Measurements from ENCODE around the gene STMP1.

STMP1 gene

DNA sequence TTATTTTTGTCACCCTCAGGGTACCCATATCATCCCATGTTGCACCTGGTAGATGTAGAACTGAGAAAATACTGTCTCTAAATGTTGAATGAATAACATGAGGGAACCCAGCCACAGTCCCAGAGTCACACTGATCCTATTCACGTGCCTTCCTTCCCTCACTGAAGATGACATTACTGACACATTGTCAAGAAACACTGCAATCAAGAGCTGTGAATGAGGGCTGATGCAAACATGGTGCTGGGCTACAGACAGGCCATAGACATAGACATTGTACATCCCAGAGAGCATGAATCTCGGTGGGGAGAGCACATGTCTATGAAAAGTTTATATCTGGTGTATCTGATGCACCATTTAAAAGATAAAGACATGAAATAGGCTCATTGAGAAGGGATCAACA lies 55.9 kb downstream of the STMP1 start:
- ATAC-seq, result no peak
- no peaks in the 10 kb centered on the region for H3K9me3 Mint-ChIP-seq
- H3K27ac Mint-ChIP-seq, result no peak overlapping the region
- no peak overlapping the region for H3K4me3 Mint-ChIP-seq
- H3K4me1 Mint-ChIP-seq, result no peaks in the 10 kb centered on the region
- peaks cover 29% of the 10 kb centered on the region for H3K27me3 Mint-ChIP-seq
- no peak for DNase-seq

DNA sequence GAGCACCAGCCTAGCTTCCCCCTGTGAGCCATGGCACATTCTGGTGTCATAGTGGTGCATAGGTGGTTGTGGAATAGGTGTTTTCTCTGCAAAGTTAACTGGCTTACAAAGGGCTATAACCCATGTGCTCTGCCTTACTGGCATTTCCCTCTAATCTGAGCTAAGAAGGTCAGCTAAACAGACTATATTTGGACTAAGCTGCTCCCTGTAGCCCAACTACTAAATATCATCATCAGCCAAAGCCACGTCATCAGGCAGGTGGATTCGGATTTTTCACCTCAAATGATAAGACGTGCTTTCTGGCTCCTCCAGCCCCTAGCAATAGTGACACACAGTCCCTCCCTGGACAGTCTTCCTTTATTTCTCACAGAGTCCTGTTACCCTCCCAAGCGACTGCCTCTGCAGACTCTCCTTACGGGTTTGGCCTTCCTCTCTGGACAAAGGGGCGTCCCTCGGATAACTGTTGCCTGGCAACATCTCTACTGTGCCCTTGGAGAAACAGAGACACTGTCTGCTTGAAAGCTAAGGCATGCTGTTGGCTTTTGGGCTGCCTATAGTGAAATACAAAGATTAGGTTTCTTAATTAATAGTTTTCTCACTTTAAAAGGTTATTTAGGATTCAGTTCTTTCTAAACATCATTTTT lies 56.6 kb downstream of the STMP1 start:
- no peak for DNase-seq
- H3K9me3 Mint-ChIP-seq, result no peaks in the 10 kb centered on the region
- peaks cover 29% of the 10 kb centered on the region for H3K27me3 Mint-ChIP-seq
- no peak overlapping the region for H3K27ac Mint-ChIP-seq
- no peak for ATAC-seq
- no peaks in the 10 kb centered on the region for H3K4me1 Mint-ChIP-seq
- no peak overlapping the region for H3K4me3 Mint-ChIP-seq

DNA sequence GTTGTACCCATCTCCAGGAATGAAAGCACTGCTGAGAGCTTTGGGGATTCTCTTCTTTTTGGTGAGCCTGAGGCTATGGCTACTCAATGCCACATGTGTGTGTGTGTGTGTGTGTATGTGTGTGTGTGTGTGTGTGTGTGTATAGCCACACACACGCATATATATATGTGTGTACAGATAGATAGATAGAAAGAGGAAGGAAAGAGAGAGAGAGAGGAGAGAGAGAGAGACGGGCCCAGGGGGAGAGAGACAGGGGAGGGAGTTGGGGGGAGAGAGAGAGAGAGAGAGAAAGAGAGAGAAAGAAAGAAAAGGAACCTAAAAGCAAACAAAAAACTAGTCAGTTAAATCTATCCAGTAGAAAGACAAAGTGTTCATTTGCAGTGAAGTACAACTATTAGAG lies 57.4 kb downstream of the STMP1 start:
- no peaks in the 10 kb centered on the region for H3K4me1 Mint-ChIP-seq
- DNase-seq, result no peak
- no peaks in the 10 kb centered on the region for H3K9me3 Mint-ChIP-seq
- no peak for ATAC-seq
- H3K27me3 Mint-ChIP-seq, result peaks cover 29% of the 10 kb centered on the region
- no peak overlapping the region for H3K4me3 Mint-ChIP-seq
- H3K27ac Mint-ChIP-seq, result no peak overlapping the region

DNA sequence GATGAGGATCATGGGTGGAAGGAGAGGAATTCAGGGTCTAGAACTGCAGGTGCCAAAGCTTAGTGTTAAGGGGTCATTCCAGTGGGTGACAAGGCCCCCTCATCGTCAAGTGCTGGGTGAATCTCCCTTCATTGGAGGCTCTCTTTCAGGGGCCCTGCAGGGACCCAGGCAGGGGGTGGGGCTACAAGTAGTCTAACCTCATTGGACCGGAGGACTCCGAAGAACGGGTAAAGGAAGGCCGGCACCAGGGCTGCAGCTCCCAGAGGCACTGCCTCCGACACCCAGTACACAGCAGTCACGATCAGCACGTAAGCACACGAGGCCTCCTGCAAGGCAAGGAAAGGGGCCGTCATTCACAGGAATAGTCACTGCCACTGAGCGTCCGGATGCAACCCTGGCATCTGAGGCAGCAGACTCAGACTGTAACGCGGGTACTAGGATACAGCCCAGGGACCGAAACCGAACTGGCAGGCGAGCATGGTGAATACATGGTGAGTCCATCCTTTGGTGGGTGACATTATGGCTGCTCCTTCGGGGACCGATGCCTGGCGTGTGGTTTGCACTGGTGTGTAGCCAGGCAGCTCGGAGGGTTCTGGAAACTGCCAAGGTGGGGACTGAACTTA lies 59.0 kb downstream of the STMP1 start:
- ATAC-seq (no peak), DNase-seq (no peak)
- Mint-ChIP-seq H3K4me3 (no peak overlapping the region), H3K27ac (no peak overlapping the region), H3K27me3 (peaks cover 29% of the 10 kb centered on the region), H3K9me3 (no peaks in the 10 kb centered on the region), H3K4me1 (no peaks in the 10 kb centered on the region)

DNA sequence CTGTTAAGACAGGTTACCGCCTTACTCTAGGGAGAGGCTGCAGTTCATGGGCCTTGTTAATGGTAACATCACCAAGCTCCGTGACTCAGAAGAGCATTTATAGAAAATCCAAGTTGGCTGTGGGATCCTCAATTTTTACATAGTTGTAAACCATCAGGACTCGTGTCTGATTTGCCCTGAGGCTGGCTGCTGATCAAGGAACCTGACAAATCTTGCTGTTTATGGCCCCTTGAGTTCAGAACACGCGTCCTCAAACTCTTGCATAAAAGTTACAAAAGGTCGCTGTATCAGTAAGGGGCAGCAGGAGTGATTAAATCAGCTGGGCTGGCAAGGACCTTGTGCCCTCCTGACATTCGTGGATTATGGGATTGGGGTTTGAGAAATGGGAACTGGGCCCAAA lies 61.1 kb downstream of the STMP1 start:
- ATAC-seq, result no peak
- no peak for DNase-seq
- Mint-ChIP-seq H3K27ac (no peak overlapping the region), H3K27me3 (peaks cover 23% of the 10 kb centered on the region), H3K4me1 (no peaks in the 10 kb centered on the region), H3K9me3 (no peaks in the 10 kb centered on the region), H3K4me3 (no peak overlapping the region)
